HL-60 (cell line): ENCODE results near the gene FSTL3.

ENCODE experiments used
- CTCF ChIP-seq: IDR thresholded peaks from one replicate; pipeline ENCODE4 v1.5.1; 2011; ENCODE audit warnings: low read length, control low read depth, inconsistent platforms; ENCODE audit not compliant: insufficient read depth
- GABPA ChIP-seq: IDR thresholded peaks from 2 replicates; pipeline ENCODE4 v1.6.1; 2012; ENCODE audit warnings: low read depth
- POLR2AphosphoS5 ChIP-seq: IDR thresholded peaks from 2 replicates; pipeline ENCODE4 v1.6.1; 2012; ENCODE audit warnings: low read depth
- REST ChIP-seq: IDR thresholded peaks from 2 replicates; pipeline ENCODE4 v1.6.1; 2012; ENCODE audit warnings: low read depth; ENCODE audit not compliant: insufficient replicate concordance
- SPI1 ChIP-seq: IDR thresholded peaks from 2 replicates; pipeline ENCODE4 v1.6.1; 2012; ENCODE audit warnings: low read depth, mild to moderate bottlenecking, borderline replicate concordance

GRCh38 chr19:708154-709143 is 32.3 kb downstream of the FSTL3 start, which contains the start of gene PALM:
- no peak for TF ChIP-seq CTCF
- no peak for TF ChIP-seq POLR2AphosphoS5
- no peak for TF ChIP-seq GABPA
- no peak for TF ChIP-seq REST
- TF ChIP-seq SPI1 = no peak
